ENCODE measurements around the gene POC1B. TPM values are rescaled to one million over a fixed set of nuclear protein-coding genes. Genes with fewer than 3 reads are reported as not detected.

POC1B gene
- total RNA-seq, 2 experiments from 2014 or later: 47.7 to 49.4 TPM

DNA sequence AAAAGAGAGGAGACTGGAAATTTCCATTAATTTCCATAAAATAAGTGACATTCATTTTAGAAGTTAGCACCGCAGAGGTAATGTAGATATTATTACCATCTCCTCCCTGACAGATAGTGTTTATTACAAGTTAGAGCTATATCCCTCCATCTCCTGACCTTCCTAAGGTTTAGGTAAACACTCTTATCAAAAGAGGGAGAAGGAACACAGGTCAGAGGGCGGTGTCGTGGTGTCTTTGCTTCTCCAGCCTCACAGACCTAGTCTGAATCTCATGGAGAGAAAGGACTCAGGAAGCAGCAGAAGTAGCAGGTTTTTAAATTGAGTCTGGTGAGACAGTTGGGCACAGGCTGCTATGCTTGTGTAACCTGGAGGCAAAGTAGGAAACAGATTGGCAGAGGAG, 11.5 kb upstream of the POC1B start:
- DNase-seq (no peak), ATAC-seq (no peak)
- Mint-ChIP-seq H3K27ac (no peak overlapping the region), H3K36me3 (ENCODE audit: low read depth) (no peaks in the 10 kb centered on the region), H3K9me3 (ENCODE audit: insufficient read depth) (no peaks in the 10 kb centered on the region), H3K4me1 (ENCODE audit: low read depth) (no peaks in the 10 kb centered on the region), H3K27me3 (ENCODE audit: low read depth) (no peaks in the 10 kb centered on the region), H3K4me3 (no peak overlapping the region)
- POLR2A ChIA-PET: no interaction called here
- CTCF ChIA-PET: no interaction called here

DNA sequence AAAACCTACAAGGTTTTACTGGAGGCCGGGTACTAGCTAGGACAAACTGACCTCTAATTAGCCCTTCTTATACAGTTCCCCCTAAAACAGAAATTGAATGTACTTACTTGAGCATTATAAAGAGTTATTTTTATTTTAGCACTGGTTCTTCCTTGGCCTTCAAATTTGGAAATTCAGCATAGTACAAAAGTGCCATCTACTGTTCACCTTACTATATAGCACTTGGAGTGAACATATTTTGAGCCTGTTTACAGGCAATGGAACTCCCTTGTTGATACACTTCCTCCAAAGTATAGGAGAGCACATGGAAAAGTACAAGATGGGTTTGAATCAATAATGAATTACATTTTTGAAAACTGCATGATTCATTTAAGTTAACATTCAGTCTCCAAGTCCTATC, 3.9 kb upstream of the POC1B start:
- no peak overlapping the region for H3K4me3 Mint-ChIP-seq
- ATAC-seq (no peak), DNase-seq (no peak)
- H3K9me3 Mint-ChIP-seq (ENCODE audit: insufficient read depth): no peaks in the 10 kb centered on the region
- H3K27ac Mint-ChIP-seq: no peak overlapping the region
- H3K4me1 Mint-ChIP-seq (ENCODE audit: low read depth): peaks cover 40% of the 10 kb centered on the region
- ChIA-PET CTCF (interaction anchor here (0.8 to 10.7 kb wide), 7 partner anchors 55 to 511 kb away, joined by 3 to 180 read pairs (median 6); partner anchors contain the start of gene DUSP6), POLR2A (no interaction called here)
- H3K27me3 Mint-ChIP-seq (ENCODE audit: low read depth): no peaks in the 10 kb centered on the region
- peaks cover 14% of the 10 kb centered on the region for H3K36me3 Mint-ChIP-seq (ENCODE audit: low read depth)

DNA sequence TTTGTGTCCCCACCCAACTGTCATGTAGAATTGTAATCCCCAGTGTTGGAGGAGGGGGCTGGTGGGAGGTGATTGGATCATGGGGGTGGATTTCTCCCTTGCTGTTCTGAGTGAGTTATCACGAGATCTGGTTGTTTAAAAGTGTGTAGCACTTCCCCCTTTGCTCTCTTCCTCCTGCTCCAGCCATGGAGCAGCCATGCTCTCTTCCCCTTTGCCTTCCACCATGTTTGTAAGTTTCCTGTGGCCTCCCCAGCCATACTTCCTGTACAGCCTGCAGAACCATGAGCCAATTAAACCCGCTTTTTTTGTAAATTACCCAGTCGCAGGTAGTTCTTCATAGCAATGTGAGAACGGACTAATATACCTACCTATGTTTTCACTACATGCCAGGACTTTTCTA, 2.6 kb upstream of the POC1B start:
- POLR2A ChIA-PET: no interaction called here
- no peaks in the 10 kb centered on the region for H3K9me3 Mint-ChIP-seq (ENCODE audit: insufficient read depth)
- no peaks in the 10 kb centered on the region for H3K27me3 Mint-ChIP-seq (ENCODE audit: low read depth)
- DNase-seq (no peak), ATAC-seq (no peak)
- H3K4me3 Mint-ChIP-seq: no peak overlapping the region
- H3K36me3 Mint-ChIP-seq (ENCODE audit: low read depth): peaks cover 26% of the 10 kb centered on the region
- peaks cover 47% of the 10 kb centered on the region for H3K4me1 Mint-ChIP-seq (ENCODE audit: low read depth)
- CTCF ChIA-PET: interaction anchor here (1.4 to 10.7 kb wide), 6 partner anchors 11 to 509 kb away, joined by 3 to 180 read pairs (median 8); no protein-coding TSS in a partner anchor
- H3K27ac Mint-ChIP-seq: peak overlapping the region; percentile 46

DNA sequence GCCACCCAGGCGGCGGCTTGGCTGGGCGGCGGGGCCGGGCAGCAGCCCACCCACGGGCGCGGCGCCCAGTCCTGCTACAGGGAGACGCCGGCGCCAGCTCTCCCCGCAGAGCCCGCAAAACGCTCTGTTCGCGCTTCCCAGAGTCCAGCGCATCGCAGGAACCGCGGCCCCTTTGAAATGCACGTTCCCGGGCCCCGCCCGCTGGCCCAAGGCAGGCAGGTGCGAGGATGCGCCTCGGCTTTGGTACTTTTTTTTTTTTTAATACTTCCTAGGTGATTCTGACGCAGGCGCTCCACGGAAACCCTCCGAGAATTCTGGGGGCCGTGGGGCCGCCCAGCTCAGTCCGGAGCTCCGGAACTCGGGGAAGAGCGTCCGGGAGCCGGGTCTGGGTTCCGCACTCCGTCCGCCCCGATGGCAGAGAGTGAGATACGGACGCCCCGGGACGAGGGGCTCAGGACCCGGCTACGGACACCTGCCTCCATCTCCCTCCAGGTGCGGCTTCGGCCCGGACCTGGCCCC, 483 bp downstream of the POC1B start:
- peak overlapping the region; percentile 98 for H3K27ac Mint-ChIP-seq
- H3K4me1 Mint-ChIP-seq (ENCODE audit: low read depth): peaks cover 73% of the 10 kb centered on the region
- CTCF ChIA-PET: interaction anchor here (0.8 to 10.7 kb wide), 13 partner anchors 8 to 506 kb away, joined by 3 to 180 read pairs (median 5); no protein-coding TSS in a partner anchor

DNA sequence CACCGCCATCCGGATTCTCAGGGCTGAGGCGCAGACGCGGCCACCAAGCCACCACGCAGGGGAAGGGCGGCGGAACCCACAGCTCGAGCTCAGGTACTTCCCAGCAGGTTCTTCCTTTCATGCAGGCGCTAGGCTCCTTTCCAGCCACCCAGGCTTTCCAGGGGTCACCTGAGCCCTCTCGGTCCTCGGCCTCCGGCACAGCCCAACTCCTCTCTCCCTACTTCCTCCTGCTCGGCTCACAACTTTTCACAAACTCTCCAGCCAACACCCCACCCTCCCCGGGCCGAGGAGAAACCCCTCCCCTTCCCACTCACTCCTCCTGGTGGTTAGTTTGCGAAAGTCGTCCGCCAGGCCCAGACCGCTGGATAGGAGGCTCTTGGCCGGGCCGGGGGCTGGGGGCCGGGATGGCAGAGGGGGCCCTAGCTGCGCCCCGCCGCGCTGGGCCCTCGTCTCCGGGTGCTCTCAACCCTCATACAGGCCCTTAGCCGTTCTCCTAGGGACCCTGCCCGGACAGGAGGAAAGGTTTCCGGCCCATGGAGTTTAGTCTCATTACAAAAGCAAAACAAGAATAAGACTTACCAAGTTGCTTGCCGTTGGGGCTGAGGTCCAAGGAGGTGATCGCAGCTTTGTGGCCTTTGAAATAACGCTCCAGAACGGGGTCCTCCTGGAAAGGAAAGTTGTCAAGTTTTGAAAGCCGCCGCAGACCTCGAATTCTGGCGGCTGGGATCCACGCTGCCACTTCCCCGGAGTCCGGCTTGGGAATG, 1.1 kb downstream of the POC1B start, which contains the start of gene GALNT4:
TSS of gene GALNT4 (minus strand) at position 256 of the 764 bp plus-strand sequence. CDS start at position 9, 247 bp downstream.
- ATAC-seq (peak; percentile 78), DNase-seq (peak; percentile 86)
- peaks cover 57% of the 10 kb centered on the region for H3K36me3 Mint-ChIP-seq (ENCODE audit: low read depth)
- ChIA-PET POLR2A (interaction anchor here (0.6 to 3.5 kb wide), 15 partner anchors 13 to 505 kb away, joined by 3 to 33 read pairs (median 4); partner anchors contain the start of genes ATP2B1 and DUSP6), CTCF (interaction anchor here (0.7 to 10.7 kb wide), 20 partner anchors 12 to 506 kb away, joined by 3 to 180 read pairs (median 5); no protein-coding TSS in a partner anchor)
- H3K4me1 Mint-ChIP-seq (ENCODE audit: low read depth): peaks cover 73% of the 10 kb centered on the region
- H3K27ac Mint-ChIP-seq: peak within 1 kb of the TSS; percentile 98
- H3K4me3 Mint-ChIP-seq: peak within 1 kb of the TSS; percentile 89
- H3K27me3 Mint-ChIP-seq (ENCODE audit: low read depth): no peaks in the 10 kb centered on the region
- no peaks in the 10 kb centered on the region for H3K9me3 Mint-ChIP-seq (ENCODE audit: insufficient read depth)

More for the DNA sequence above, 483 bp downstream of the POC1B start:
- POLR2A ChIA-PET: interaction anchor here (0.6 to 3.5 kb wide), 9 partner anchors 13 to 506 kb away, joined by 3 to 33 read pairs (median 5); partner anchors contain the start of gene DUSP6
- DNase-seq (peak; percentile 59), ATAC-seq (peak; percentile 38)
- H3K4me3 Mint-ChIP-seq: peak overlapping the region; percentile 89
- peaks cover 55% of the 10 kb centered on the region for H3K36me3 Mint-ChIP-seq (ENCODE audit: low read depth)
- H3K27me3 Mint-ChIP-seq (ENCODE audit: low read depth): no peaks in the 10 kb centered on the region
- no peaks in the 10 kb centered on the region for H3K9me3 Mint-ChIP-seq (ENCODE audit: insufficient read depth)

DNA sequence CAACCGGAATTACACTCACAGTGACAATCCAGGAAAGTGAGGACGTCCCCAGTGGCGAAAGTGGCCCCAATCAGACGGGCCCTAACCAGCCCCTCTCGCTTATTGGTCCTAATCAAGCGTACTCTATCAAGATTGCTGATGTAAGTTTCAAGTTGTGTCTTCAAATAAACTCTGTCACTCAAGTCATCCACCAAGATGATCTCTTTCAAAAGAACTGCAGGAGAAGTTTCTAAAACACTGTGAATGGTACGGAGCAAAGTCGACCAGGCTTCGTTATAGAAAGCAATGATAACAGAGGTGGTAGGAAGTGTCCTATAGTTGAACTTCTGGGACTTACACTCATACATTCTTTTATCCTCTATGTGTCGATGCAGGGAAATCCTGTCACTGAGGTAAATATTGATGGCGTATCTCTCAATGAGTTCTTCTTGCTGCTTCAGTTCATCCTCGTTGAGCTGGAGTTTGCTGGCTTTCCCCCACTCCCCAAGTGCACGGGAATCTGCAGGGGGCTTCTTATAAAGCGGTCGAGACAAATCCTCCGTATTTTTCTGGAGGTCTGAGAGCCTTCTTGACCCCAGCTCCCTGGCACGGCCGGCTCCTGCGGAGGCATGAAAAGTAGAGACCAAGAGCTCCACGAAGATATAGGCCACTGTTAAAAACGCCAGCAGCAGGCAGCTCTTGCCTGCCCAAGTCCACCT, 1.9 kb downstream of the POC1B start:
- POLR2A ChIA-PET: interaction anchor here (0.7 to 3.5 kb wide), 10 partner anchors 12 to 485 kb away, joined by 3 to 33 read pairs (median 5); partner anchors contain the start of genes ATP2B1 and DUSP6
- CTCF ChIA-PET: interaction anchor here (0.7 to 10.7 kb wide), 18 partner anchors 11 to 505 kb away, joined by 3 to 180 read pairs (median 5); no protein-coding TSS in a partner anchor
- ATAC-seq: no peak
- peak overlapping the region; percentile 91 for H3K27ac Mint-ChIP-seq
- peaks cover 70% of the 10 kb centered on the region for H3K4me1 Mint-ChIP-seq (ENCODE audit: low read depth)
- no peaks in the 10 kb centered on the region for H3K9me3 Mint-ChIP-seq (ENCODE audit: insufficient read depth)
- peaks cover 54% of the 10 kb centered on the region for H3K36me3 Mint-ChIP-seq (ENCODE audit: low read depth)
- H3K4me3 Mint-ChIP-seq: peak overlapping the region; percentile 89
- no peak for DNase-seq
- no peaks in the 10 kb centered on the region for H3K27me3 Mint-ChIP-seq (ENCODE audit: low read depth)

DNA sequence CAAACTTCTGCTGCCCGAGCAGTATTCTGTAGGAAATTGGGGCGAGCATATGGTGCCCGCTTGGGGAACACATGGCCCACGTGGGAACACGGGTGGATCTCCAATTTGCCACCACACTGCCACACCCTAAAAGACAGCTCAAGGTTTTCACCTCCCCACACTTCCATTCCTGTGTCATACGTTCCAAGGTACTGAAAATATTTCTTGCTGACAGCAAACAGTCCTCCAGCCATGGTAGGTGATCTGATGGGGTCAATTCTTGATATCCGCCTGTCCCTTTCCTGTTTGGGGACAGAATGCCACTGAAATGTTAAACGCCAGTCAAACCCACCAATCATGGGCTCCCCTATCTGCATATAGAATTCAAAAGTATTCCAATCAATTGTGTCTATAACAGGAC, 2.5 kb downstream of the POC1B start:
- CTCF ChIA-PET: interaction anchor here (0.8 to 10.7 kb wide), 5 partner anchors 11 to 504 kb away, joined by 3 to 180 read pairs (median 10); no protein-coding TSS in a partner anchor
- H3K36me3 Mint-ChIP-seq (ENCODE audit: low read depth): peaks cover 56% of the 10 kb centered on the region

DNA sequence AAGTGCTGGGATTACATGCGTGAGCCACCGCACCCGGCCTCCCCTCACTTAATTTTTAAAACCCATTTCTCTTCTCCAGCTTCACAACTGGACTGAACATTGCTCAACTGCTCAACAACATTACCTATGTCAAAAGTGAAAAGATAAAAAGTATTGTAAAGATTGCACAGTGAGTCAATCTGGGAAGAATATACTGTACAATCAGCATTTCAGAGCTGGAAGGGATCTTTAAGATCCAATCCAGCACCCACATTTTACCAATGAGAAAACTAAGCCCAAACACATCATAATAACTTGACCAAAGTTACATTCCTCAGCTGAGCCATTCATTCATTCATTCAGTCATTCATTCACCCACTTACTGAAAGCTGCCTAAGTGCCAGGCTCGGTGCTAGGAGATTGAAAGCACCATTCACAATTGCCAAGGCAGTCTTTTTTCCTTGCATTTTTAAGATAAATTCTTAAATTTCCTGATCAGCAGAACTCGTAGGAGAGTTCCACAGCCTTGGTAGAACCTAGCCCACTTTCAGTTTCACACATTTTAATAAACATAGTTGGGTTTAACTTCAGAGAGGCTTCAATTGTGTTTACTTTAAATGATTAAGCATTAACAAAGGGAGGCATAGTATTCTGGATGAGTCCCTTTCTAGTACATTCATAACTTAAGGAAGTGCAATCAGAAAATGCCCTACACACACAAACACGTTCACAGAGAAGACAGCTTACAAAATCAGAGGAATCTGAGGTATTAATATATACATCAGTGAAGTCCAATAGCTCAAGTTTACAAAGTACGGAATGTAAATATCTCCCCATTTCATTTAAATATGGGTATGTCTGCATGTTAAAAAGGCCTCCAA, 4.3 kb downstream of the POC1B start:
- Mint-ChIP-seq H3K4me3 (peak overlapping the region; percentile 73), H3K4me1 (ENCODE audit: low read depth) (peaks cover 64% of the 10 kb centered on the region), H3K36me3 (ENCODE audit: low read depth) (peaks cover 57% of the 10 kb centered on the region), H3K9me3 (ENCODE audit: insufficient read depth) (no peaks in the 10 kb centered on the region), H3K27ac (peak overlapping the region; percentile 50), H3K27me3 (ENCODE audit: low read depth) (no peaks in the 10 kb centered on the region)
- ChIA-PET CTCF (interaction anchor here (1.1 to 10.7 kb wide), 6 partner anchors 9 to 503 kb away, joined by 4 to 180 read pairs (median 8); no protein-coding TSS in a partner anchor), POLR2A (interaction anchor here (1.1 kb wide), 1 partner anchor 35 kb away, joined by 3 read pairs; no protein-coding TSS in a partner anchor)
- no peak for DNase-seq
- ATAC-seq: no peak

More for the DNA sequence above, 2.5 kb downstream of the POC1B start:
- no peak for DNase-seq
- no peak for ATAC-seq
- Mint-ChIP-seq H3K4me1 (ENCODE audit: low read depth) (peaks cover 70% of the 10 kb centered on the region), H3K27ac (peak overlapping the region; percentile 91), H3K27me3 (ENCODE audit: low read depth) (no peaks in the 10 kb centered on the region), H3K4me3 (peak overlapping the region; percentile 89), H3K9me3 (ENCODE audit: insufficient read depth) (no peaks in the 10 kb centered on the region)
- POLR2A ChIA-PET: interaction anchor here (1.7 to 3.5 kb wide), 2 partner anchors 56 to 172 kb away, joined by 5 to 33 read pairs; partner anchors contain the start of gene DUSP6

DNA sequence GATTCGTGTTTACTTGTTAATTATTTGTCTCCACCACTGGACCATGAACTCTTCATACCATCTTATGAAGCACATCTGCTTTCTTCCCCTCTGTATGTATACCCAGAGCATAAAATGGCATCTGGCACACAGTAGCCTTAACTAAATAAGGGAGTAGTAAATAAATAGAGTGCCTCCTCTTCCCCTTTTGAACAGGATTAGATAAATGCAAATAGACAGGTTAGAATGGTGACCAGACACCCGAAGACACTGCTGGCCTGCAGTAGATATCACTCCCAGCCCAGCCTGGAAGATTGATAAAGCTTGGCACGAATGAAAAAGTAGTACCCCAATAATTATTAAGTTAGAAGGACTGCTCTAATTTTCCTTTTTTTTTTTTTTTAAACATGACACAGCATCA, 8.1 kb downstream of the POC1B start:
- ChIA-PET POLR2A (no interaction called here), CTCF (interaction anchor here (0.9 to 3.0 kb wide), 5 partner anchors 9 to 500 kb away, joined by 3 to 13 read pairs (median 8); partner anchors contain the start of gene POC1B)
- H3K4me3 Mint-ChIP-seq: no peak overlapping the region
- no peak for ATAC-seq
- H3K27ac Mint-ChIP-seq: no peak overlapping the region
- H3K4me1 Mint-ChIP-seq (ENCODE audit: low read depth): peaks cover 48% of the 10 kb centered on the region
- DNase-seq: no peak
- H3K36me3 Mint-ChIP-seq (ENCODE audit: low read depth): peaks cover 38% of the 10 kb centered on the region
- no peaks in the 10 kb centered on the region for H3K9me3 Mint-ChIP-seq (ENCODE audit: insufficient read depth)
- H3K27me3 Mint-ChIP-seq (ENCODE audit: low read depth): no peaks in the 10 kb centered on the region

DNA sequence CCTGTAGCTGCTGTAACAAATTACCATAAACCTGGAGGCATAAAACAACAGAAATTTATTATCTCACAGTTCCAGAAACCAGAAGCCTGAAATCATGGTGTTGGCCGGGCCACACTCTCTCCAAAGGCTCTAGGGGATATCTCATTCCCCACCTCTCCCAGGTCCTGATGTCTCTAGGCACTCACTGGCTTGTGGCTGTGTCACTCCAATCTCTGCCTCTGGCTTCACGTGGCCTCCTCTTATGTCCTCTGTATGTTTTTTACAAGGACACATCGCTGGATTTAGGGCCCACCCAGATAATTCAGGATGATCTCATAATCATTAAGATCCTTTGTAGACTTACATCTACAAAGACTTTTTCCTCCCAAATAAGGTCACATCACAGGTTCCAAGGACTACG, 9.2 kb downstream of the POC1B start:
- Mint-ChIP-seq H3K36me3 (ENCODE audit: low read depth) (peaks cover 32% of the 10 kb centered on the region), H3K9me3 (ENCODE audit: insufficient read depth) (no peaks in the 10 kb centered on the region), H3K4me1 (ENCODE audit: low read depth) (peaks cover 42% of the 10 kb centered on the region), H3K27ac (no peak overlapping the region), H3K27me3 (ENCODE audit: low read depth) (no peaks in the 10 kb centered on the region), H3K4me3 (no peak overlapping the region)
- ChIA-PET POLR2A (no interaction called here), CTCF (interaction anchor here (0.7 to 3.0 kb wide), 5 partner anchors 10 to 499 kb away, joined by 3 to 13 read pairs (median 8); partner anchors contain the start of gene POC1B)
- DNase-seq (no peak), ATAC-seq (no peak)
